SK-N-MC (cell line): ENCODE measurements around the gene PRKCZ.

Experiments
- DNase-seq: peaks from one replicate; pipeline ENCODE4 v3.0.0-alpha.2; 2011; ENCODE audit warnings: low read depth, low spot score
- H3K27ac ChIP-seq: fragments of 200-600 bp; sonication (generic); 2 replicates; pipeline ENCODE4 v1.5.1; 2016; ENCODE audit warnings: mixed run types
- H3K36me3 ChIP-seq: fragments of 200-600 bp; sonication (generic); 2 replicates; pipeline ENCODE4 v1.6.1; 2017; ENCODE audit warnings: antibody characterized with exemption, low read length, mixed read lengths; ENCODE audit not compliant: insufficient read depth
- H3K4me3 ChIP-seq: fragments of 200-600 bp; sonication (generic); 2 replicates; pipeline ENCODE4 v1.5.1; 2016
- H3K9ac ChIP-seq: fragments of 200-600 bp; sonication (generic); 2 replicates; pipeline ENCODE4 v1.8.0; 2017; ENCODE audit warnings: mixed run types, mixed read lengths; ENCODE audit not compliant: insufficient read length
- H3K9me3 ChIP-seq: fragments of 200-600 bp; sonication (generic); 2 replicates; pipeline ENCODE4 v1.6.1; 2017; ENCODE audit warnings: low read depth, mild to moderate bottlenecking, antibody characterized with exemption, low read length, moderate library complexity, mixed read lengths
- EZH2 ChIP-seq: fragments of 200-600 bp; sonication (generic); IDR thresholded peaks from one replicate; pipeline ENCODE4 v1.6.1; 2017; ENCODE audit warnings: antibody characterized with exemption
- FOXP2 ChIP-seq: optimal IDR thresholded peaks from 2 replicates; pipeline ENCODE3; 2011; ENCODE audit warnings: mild to moderate bottlenecking, moderate library complexity; ENCODE audit not compliant: insufficient read depth; ENCODE audit errors: extremely low read length, control extremely low read depth
- POLR2AphosphoS5 ChIP-seq: IDR thresholded peaks from 2 replicates; pipeline ENCODE4 v1.6.1; 2012; ENCODE audit warnings: mild to moderate bottlenecking, low read depth, low read length, borderline replicate concordance

The PRKCZ gene

DNA sequence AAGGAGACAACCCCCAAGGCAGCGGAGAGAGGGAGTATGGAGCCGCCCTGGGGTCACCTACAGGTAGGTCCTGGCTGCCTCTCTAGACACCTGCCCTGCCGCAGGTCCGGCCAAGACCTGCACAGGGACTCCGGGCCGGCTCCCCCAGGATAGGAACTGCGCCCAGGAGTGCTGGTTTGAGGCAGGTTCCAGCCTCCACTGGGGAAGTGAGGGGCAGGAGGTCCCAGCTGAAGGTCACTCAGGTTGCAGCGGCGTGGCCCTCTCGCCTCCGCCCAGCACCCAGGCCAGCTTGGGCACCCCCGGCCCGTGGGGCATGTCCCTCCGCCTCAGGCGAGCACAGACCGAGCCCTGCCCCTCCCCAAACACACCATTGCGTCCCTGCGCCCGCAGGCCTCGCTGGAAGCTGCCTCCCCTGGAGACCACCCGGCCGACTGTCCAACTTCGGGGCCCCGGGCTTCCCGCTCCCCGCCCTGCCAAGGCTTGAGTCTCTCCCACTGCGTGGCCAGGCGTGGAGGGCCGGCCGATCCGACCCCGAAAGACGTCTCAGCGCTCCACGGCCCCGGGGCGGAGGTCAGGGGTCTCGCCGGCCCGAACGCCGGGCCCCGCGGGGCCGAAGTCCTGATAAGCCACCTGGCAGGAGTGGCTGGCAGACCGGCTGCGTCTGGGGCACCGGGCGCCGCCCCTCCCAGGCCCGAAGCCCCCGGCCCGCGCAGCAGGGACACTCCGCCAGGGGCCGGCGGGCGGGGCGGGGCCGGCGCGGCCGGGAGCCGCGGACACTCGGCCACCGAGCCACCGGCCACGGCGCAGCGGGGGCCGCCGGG lies 176.5 kb downstream of the PRKCZ start:
- Histone ChIP-seq H3K9ac (peak overlapping the region; percentile 84), H3K27ac (no peak overlapping the region; the same call in 1 of the 2 replicates), H3K36me3 (no peaks in the 10 kb centered on the region), H3K4me3 (no peak overlapping the region), H3K9me3 (no peaks in the 10 kb centered on the region)
- DNase-seq, result no peak
- TF ChIP-seq EZH2 (no peak), FOXP2 (no peak), POLR2AphosphoS5 (no peak)

DNA sequence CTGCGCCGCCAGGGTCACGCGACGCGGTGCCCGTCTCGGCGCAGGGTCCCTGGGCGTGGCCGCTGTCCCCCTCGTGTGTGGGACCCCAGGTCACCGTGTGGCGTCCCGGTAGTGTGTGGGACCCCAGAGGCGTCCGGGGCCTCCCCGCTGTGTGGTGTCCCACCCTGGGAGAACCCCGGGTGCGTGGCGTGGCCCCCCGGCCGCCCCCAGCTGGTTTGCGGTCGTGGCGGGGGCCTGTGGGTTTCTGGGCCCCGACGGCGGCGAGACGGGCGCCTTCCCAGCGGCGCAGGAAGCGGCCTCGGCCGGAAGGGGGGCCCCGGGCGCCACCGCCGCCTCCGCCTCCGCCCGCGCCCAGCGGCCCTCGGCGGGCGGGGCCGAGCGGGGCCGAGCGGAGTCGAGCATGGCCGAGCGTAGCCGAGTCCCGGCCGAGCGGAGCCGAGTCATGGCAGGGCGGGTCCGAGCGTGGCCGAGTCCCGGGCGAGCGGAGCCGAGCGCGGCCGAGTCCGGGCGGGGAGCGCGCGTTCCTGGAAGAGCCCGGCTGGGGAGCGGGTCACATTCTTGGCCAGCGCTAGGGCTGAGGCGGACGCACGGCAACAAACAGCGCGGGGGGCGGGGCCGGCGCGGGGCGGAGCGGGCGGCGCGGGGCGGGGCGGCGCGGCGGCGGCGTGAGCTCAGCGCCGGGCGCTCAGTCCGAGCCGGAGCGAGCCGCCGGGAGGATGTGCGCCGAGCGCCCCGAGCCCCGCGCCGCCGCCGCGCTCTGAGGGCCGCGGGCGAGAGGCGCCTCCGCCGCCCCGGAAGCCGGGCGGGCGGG lies 177.3 kb downstream of the PRKCZ start:
- H3K9ac ChIP-seq, result peak overlapping the region; percentile 84
- TF ChIP-seq FOXP2 (peak; percentile 88), POLR2AphosphoS5 (no peak)
- no peak for DNase-seq
- H3K4me3 ChIP-seq, result peak overlapping the region; percentile 69
- H3K9me3 ChIP-seq, result no peaks in the 10 kb centered on the region
- H3K36me3 ChIP-seq, result no peaks in the 10 kb centered on the region
- H3K27ac ChIP-seq, result peak overlapping the region; percentile 87

DNA sequence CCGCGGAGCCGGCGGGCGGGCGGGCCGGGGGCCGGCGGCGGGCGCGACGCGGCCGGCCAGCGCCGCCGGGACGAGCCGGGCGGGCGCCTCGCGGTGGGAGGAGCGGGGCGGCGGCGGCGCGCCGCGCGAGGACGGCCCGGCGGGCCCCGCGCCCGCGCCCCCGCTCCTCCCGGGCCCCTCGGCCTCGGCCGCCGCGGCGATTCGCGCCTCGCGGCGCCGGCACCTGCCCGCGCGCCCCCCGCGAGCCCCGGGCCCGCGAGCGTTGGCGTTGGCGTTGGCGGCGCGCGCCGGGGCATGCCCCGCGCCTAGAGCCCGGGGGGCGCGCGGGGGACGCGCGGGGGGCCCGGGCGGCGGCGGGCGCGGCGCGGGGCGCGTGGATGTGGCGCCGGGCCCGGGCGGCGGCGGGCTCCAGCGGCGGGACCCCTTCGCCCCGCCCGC lies 178.0 kb downstream of the PRKCZ start, which contains the start of gene SKI:
SKI (plus strand) TSS at position 163 of the 438 bp plus-strand sequence. CDS start 448 bp downstream, outside the sequence.
- no peaks in the 10 kb centered on the region for H3K9me3 ChIP-seq
- no peaks in the 10 kb centered on the region for H3K36me3 ChIP-seq
- TF ChIP-seq POLR2AphosphoS5, result no peak
- peak within 1 kb of the TSS; percentile 87 for H3K9ac ChIP-seq
- H3K27ac ChIP-seq, result peak within 1 kb of the TSS; percentile 87
- DNase-seq, result no peak
- peak within 1 kb of the TSS; percentile 80 for H3K4me3 ChIP-seq

DNA sequence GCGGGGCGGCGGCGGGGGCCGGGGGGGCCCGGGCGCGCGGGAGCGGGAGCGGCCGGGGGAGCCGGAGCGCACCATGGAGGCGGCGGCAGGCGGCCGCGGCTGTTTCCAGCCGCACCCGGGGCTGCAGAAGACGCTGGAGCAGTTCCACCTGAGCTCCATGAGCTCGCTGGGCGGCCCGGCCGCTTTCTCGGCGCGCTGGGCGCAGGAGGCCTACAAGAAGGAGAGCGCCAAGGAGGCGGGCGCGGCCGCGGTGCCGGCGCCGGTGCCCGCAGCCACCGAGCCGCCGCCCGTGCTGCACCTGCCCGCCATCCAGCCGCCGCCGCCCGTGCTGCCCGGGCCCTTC lies 178.5 kb downstream of the PRKCZ start:
- TF ChIP-seq EZH2 (no peak), FOXP2 (no peak), POLR2AphosphoS5 (no peak)
- no peak for DNase-seq
- H3K27ac ChIP-seq, result no peak overlapping the region

DNA sequence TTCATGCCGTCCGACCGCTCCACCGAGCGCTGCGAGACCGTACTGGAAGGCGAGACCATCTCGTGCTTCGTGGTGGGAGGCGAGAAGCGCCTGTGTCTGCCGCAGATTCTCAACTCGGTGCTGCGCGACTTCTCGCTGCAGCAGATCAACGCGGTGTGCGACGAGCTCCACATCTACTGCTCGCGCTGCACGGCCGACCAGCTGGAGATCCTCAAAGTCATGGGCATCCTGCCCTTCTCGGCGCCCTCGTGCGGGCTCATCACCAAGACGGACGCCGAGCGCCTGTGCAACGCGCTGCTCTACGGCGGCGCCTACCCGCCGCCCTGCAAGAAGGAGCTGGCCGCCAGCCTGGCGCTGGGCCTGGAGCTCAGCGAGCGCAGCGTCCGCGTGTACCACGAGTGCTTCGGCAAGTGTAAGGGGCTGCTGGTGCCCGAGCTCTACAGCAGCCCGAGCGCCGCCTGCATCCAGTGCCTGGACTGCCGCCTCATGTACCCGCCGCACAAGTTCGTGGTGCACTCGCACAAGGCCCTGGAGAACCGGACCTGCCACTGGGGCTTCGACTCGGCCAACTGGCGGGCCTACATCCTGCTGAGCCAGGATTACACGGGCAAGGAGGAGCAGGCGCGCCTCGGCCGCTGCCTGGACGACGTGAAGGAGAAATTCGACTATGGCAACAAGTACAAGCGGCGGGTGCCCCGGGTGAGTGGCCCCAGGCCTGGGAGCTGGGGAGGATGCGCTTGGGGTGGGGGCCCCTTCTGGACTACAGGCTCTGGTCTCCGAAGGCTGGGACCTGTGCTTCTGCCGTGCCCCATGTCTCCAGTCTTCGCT lies 179.0 kb downstream of the PRKCZ start:
- Histone ChIP-seq H3K9ac (peak overlapping the region; percentile 87), H3K27ac (no peak overlapping the region), H3K4me3 (peak overlapping the region; percentile 80), H3K9me3 (no peaks in the 10 kb centered on the region), H3K36me3 (no peaks in the 10 kb centered on the region)
- TF ChIP-seq POLR2AphosphoS5 (no peak), EZH2 (no peak), FOXP2 (no peak)
- DNase-seq, result no peak

More for the DNA sequence above, 178.5 kb downstream of the PRKCZ start:
- no peaks in the 10 kb centered on the region for H3K9me3 ChIP-seq
- peak overlapping the region; percentile 80 for H3K4me3 ChIP-seq
- no peaks in the 10 kb centered on the region for H3K36me3 ChIP-seq
- H3K9ac ChIP-seq, result peak overlapping the region; percentile 87

DNA sequence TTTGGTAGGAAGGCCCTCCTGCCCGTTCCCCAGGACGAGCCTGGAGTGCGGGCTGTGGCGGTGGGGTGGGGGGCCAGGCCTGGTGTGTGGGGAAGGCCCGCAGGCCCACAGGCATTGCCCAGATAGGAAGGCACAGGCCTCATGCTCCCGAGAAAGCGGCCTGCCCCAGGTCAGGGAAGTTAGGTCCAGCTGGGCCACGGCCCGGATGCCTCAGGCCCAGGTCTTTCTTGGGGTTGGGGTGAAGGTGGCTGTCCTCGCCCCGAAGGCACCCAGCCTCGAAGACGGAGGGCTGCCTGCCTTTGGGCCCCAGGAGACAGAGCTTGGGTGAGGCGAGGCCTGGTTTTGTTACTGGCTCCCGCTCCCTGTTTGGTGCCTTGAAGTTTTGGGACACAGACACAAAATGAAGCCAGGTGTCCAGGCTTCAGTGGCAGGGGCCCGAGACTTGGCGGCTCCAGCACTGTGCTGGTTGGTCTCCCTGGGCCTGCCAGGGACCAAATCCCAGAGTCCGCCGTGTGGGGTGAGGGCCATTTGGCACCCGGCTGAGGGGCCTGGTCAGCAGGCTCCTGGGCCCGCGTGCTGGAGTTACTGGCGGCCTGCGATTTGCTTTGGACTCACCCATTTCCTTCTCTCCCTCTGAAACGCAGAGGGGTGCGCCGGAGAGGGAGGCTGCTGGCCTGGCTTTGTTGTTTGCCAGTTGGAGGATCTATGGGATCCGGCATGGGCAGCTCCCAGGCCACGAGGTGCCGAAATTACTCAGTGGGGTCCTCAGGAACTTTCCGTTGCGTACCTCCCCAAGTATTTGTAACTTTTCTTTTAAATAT lies 179.9 kb downstream of the PRKCZ start:
- no peak for DNase-seq
- TF ChIP-seq FOXP2 (no peak), POLR2AphosphoS5 (no peak), EZH2 (no peak)
- Histone ChIP-seq H3K9ac (peak overlapping the region; percentile 87), H3K4me3 (peak overlapping the region; percentile 80), H3K27ac (peak overlapping the region; percentile 77), H3K36me3 (no peaks in the 10 kb centered on the region), H3K9me3 (no peaks in the 10 kb centered on the region)

DNA sequence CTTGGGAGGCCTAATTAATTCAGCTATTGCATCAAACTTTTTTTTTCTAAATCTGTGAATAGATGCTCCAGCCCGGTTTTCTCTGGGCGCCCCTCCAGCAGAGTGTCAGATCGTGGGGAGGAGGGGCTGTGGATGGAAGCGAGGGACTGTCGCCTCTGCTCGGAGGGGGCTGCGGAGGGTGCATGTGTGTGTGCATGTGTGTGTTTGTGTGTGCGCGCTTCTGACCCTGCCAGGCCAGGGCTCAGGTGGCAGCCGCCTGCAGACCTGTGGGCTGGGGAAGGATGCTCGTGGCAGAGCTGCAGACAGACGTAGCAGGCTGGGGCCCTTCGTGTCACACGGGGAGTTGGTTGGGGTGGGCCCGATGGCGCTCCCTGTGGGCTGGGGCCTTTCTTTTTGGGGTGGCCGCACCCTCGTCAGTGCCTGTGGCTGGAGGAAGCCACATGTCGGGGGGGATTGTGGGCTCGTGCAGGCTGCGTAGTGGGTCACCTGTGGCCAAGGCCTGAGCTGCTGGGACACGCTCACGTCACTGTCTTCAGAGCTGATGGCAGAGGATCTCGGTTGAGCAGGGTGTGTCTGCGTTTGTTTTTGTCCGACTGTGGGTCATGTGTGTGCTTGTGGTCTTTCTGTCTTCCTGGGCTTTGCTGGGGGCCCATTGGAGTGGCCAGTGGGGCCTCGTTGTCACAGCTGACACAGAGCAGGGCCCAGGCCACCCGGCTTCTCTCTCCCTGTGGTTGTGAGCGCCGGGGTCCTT lies 180.7 kb downstream of the PRKCZ start:
- Histone ChIP-seq H3K4me3 (peak overlapping the region; percentile 80), H3K9me3 (no peaks in the 10 kb centered on the region), H3K27ac (peak overlapping the region; percentile 77; the same call in 1 of the 2 replicates), H3K36me3 (no peaks in the 10 kb centered on the region), H3K9ac (peak overlapping the region; percentile 87)
- no peak for DNase-seq
- no peak for TF ChIP-seq FOXP2
- TF ChIP-seq POLR2AphosphoS5, result no peak
- TF ChIP-seq EZH2, result no peak
